Esophagus muscularis mucosa (tissue), 4 donors: ENCODE results near the gene UBQLN4.

Source experiments
- EP300 ChIP-seq: sonication (generic); formaldehyde crosslinking; IDR thresholded peaks from one replicate; pipeline ENCODE4 v1.6.1; 2017; ENCODE audit warnings: antibody characterized with exemption
- POLR2A ChIP-seq: fragments of 450-650 bp; IDR thresholded peaks from one replicate; pipeline ENCODE4 v1.6.1; 2017; ENCODE audit warnings: antibody characterized with exemption, moderate library complexity, mild to moderate bottlenecking, low read depth
- TF ChIP-seq, protein P1 (sequence below), 3 experiments: fragments of 200-600 bp in 2 of 3; fragments of 450-650 bp in 1 of 3; sonication (generic) in 2 of 3; IDR thresholded peaks; one replicate each; pipeline ENCODE4 v1.5.1; 2017 to 2019; ENCODE audit warnings: antibody characterized with exemption in 3 of 3, mild to moderate bottlenecking in 2 of 3, moderate library complexity in 1 of 3

DNA sequence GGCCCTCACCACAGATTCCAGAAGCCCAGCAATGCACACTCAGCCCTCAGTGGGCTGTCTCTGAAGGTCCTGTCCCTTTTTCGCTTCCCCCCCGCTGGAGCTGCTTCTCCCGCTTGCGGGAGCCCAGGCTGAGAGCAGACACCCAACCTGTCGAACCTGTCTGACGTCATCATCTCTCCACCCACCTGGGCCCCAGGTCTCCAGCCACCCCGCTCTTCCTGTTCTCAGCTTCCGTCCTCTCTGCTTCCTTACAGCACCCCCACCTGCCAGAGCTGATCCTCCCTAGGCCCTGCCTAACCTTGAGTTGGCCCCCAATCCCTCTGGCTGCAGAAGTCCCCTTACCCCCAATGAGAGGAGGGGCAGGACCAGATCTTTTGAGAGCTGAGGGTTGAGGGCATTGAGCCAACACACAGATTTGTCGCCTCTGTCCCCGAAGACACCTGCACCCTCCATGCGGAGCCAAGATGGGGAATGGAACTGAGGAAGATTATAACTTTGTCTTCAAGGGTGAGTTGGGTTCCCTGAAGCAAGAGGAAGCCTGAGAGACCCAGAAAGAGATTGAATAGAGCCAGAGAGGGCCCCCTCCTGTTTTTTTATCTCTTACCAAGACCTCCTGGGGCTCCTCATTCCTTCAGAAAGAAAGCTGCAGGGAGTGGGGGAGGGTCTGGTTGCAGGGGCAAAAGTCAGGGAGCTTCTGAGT, 7.5 kb upstream of the UBQLN4 start, which contains the start of gene RAB25:
- TF ChIP-seq, protein P1, sequence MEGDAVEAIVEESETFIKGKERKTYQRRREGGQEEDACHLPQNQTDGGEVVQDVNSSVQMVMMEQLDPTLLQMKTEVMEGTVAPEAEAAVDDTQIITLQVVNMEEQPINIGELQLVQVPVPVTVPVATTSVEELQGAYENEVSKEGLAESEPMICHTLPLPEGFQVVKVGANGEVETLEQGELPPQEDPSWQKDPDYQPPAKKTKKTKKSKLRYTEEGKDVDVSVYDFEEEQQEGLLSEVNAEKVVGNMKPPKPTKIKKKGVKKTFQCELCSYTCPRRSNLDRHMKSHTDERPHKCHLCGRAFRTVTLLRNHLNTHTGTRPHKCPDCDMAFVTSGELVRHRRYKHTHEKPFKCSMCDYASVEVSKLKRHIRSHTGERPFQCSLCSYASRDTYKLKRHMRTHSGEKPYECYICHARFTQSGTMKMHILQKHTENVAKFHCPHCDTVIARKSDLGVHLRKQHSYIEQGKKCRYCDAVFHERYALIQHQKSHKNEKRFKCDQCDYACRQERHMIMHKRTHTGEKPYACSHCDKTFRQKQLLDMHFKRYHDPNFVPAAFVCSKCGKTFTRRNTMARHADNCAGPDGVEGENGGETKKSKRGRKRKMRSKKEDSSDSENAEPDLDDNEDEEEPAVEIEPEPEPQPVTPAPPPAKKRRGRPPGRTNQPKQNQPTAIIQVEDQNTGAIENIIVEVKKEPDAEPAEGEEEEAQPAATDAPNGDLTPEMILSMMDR (IDR thresholded peaks at IDR 0.05) = no peak
- no peak for TF ChIP-seq POLR2A
- TF ChIP-seq EP300 = no peak
